GM19240 (cell line): Measurements from ENCODE around the gene TEX19.
"Not testable (repeated sequence)": the region's sequence is repeated elsewhere in the genome, so short reads cannot be mapped to it uniquely, and the experiment has no call there.

Source experiments
- DNase-seq: peaks from one replicate; pipeline ENCODE4 v3.0.0; 2011; ENCODE audit warnings: low spot score; ENCODE audit not compliant: insufficient read length

TEX19 gene

DNA sequence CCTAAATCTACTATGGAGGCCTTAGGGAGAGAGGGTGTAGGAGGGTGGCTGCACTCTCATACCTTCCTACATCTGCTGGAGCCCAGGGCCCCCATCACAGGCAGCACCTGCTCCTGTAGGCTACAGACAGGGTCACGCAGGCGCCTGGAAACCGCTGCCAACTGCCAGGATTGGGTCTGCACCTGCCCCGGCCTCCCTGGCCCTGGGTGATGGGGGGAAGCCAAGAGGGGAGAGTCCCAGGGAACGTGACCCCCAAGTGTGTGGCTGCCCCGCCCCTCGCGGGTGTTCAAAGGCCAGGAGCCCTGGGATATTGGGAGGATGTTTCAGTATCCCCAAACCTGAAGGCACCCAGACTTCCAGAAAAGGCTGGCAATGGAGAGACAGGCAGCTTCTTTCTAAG is 5.6 kb upstream of the TEX19 start:
- no peak for DNase-seq

DNA sequence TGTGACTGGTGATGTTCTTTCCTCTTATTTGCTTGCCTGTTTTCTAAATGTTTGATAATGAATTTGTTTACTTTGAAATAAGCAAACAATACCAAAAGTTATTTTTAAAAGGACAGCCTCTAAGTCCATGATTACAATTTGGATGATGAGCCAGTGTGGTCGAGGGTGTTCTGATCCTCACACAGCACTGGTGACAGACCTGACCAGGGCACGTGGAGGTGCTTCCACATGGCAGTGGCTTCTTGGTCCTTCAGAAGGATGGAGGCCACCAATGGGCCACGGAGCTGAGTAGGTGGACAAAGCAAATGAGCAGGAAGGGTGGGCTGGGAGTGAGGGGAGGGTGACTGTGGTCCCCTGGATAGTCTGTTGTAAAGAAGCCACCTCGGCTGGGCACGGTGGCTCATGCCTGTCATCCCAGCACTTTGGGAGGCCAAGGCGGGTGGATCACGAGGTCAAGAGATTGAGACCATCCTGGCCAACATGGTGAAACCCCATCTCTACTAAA is 4.2 kb upstream of the TEX19 start:
- no peak for DNase-seq

DNA sequence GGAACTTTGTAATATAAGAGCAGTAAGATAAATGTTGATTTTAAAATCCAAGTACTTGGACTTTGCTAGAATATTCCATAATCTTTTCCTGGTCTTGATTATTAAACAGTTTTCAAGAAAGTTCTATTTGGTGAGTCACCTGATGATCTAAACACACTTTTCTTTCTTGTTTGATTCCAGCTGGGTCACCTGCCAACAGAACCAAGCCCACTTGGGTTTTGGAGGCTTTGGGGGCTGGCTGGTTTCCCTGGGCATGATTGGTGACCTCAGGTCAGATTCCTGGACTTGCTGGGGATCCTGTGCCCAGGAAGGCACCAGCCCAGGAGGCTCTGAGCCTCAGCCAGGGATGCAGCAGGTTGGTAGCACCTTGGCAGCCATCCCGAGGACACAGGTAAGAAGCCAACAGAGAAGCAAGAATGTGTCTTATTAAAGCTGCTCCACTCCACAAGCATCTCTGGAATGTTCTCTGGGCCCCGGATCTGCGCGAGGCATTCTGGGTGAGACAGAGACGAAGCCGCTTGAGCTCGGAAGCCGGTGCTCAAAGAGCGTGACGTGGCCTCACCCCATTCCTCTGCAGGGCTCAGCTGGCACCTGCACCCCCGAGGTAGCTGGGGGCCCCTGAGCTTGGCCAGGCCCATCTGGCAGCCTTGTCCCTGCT is 3.1 kb upstream of the TEX19 start:
- no peak for DNase-seq

- DNase-seq = no peak
These were observed 2.1 kb upstream of the TEX19 start for GRCh38 chr17:82356845-82357355.

- no peak for DNase-seq
These were observed 1.7 kb upstream of the TEX19 start for GRCh38 chr17:82357394-82357793.

DNA sequence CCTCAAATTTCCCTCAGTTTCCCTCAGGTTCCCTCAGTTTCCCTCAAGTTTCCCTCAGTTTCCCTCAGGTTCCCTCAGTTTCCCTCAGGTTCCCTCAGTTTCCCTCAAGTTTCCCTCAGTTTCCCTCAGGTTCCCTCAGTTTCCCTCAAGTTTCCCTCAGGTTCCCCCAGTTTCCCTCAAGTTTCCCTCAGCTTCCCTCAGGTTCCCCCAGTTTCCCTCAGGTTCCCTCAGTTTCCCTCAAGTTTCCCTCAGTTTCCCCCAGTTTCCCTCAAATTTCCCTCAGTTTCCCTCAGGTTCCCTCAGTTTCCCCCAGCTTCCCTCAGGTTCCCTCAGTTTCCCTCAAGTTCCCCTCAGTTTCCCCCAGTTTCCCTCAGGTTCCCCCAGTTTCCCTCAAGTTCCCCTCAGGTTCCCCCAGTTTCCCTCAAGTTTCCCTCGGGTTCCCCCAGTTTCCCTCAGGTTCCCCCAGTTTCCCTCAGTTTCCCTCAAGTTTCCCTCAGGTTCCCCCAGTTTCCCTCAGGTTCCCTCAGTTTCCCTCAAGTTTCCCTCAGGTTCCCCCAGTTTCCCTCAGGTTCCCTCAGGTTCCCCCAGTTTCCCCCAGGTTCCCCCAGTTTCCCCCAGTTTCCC is 516 bp downstream of the TEX19 start:
- DNase-seq = not testable (repeated sequence)

DNA sequence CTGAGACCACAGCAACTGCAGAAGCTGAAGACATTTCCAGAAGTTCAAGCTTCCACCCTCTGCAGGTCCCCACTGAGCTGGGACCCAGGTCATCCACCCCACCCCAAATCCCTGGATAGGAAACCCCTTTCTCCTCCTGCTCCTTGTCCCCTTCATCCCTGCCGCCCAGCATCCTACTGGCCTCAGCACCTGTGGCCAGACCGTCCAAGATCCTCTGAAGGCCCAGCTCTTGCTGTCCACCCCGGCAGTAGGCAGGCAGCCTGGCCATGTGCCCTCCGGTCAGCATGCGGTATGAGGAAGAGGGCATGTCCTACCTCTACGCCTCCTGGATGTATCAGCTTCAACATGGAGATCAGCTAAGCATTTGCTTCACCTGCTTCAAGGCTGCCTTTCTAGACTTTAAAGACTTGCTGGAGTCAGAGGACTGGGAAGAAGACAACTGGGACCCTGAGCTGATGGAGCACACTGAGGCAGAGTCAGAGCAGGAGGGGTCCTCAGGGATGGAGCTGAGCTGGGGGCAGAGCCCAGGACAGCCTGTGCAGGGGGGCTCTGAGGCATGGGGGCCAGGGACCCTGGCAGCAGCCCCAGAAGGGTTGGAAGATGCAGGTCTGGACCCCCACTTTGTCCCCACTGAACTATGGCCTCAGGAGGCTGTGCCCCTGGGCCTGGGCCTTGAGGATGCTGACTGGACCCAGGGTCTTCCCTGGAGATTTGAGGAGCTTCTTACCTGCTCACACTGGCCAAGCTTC is 3.0 kb downstream of the TEX19 start:
- DNase-seq = no peak

DNA sequence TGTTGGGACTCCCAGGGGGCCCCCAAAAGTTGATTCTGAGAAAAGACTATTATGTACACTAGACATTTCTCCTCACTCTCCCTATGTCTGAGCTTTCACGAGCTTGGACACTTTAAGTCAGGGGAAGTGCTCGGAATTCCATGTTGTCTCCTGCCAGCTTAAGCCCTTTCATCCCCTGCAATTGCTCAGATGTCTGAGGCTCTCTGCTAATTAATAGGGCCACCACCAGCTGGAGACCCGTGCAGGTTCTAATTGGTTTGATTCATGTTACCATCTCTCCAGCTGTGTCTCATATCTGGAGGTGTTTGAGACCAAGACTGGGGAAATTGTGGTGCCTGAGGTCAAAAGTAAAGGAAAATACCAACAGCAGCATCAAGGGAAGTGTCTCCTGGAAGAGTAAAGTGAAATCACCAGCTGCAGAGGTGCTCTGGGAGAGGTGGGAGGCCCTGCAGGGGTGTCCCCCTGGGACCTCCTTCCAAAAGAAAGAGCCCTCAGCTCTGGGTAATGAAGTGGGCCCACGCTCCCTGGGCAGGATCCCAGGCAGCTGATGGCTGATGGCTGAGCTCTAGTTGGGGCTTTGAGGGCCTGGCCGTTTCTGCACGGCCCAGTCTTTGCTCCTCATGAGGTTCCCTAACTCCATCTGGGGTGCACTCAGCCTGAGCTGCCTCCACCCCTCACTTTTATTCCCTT is 6.7 kb downstream of the TEX19 start:
- DNase-seq = no peak

DNA sequence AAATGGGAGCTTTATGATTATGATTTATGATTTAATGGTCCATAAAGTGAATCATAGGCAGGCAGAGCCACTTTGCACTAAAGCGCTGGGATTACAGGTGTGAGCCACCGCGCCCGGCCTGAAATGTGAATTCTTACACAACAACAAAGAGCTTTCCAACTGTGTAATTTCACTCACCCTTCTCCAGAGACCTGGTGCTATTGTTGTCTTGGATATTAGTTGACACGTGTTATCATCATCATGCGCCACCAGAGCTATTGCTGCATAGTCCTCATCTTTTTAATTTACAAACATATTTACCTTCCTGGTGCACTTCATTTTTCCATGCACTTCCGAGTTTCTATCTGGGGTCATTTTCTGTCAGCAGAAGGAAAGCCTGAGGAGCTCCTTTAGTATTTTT is 7.7 kb downstream of the TEX19 start:
- DNase-seq = no peak

DNA sequence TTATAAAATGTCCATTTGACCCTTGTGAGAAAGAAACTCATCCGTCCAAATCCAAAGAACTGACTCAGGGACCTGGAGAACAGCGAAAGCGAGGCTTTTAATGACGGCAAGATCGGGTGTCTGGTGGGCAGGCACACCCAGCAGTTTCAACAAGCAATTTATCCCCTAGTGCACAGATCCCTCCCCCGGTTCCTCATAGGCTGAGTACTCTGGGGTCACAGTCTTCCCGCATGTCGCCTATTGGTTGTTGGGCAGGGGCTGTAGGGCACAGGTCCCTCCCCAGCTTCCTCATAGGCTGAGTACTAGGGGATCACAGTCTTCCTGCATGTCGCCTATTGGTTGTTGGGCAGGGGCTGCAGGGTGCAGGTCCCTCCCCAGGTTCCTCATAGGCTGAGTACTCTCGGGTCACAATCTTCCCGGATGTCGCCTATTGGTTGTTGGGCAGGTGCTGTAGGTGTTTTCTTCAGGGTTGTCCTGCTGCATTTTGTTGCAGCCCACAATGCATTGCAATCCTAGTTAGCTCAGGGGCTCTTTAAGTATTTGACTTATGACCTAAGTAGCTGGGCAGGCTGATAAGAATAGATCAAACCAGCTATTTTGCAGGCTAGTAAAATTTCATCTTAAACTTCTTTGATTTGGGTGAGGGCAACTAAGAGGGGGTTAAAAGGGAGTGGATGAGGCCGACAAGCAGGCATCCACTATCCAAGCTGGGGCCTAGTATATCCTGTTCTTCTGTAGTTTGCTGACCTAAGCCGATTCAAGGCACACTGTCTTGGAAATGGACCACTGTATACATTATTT is 8.9 kb downstream of the TEX19 start:
- no peak for DNase-seq

- DNase-seq = no peak
These were observed 10.2 kb downstream of the TEX19 start for GRCh38 chr17:82369211-82369610.

DNA sequence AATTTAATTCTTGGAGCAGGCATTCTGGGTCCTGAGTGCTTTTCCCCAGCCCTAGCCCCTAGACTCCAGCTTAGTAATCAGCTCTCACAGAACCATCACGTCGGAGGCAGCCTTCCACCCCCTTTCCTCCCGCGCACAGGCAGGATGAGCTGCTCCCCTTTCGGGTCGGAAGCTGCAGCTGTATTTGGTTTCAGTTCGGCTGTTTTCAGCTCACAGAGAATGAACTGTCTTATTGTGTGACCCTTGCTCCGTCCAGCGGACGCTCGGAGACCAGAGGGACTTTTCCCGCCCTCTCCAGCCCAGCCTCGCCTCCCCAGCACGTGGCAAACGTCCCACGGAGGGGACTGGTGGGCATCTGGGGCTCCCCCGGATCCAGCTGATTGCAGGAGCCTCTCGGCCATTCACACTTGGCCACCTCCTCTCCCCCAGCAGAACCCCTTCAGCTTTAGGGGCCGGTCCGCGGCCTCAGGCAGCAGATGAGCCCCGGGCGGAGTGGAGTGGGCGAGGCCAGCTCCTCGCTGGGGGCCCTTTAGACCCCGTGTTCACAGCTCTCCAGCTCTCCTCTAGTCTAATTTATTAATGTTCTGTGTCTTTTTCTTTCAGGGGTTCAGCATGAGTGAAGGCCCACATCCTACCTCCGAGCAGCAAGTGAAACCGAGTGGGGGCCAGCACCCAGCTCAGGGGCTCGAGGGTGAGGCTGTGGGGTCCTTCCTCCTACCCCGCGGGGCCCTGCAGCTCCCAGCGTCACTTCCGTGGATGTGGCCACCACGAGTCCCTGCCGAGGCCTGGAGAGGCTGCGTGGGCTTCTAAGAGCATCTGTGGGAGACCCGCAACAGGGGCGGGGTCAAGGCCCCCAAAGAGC is 11.7 kb downstream of the TEX19 start:
- peak; percentile 63 for DNase-seq

DNA sequence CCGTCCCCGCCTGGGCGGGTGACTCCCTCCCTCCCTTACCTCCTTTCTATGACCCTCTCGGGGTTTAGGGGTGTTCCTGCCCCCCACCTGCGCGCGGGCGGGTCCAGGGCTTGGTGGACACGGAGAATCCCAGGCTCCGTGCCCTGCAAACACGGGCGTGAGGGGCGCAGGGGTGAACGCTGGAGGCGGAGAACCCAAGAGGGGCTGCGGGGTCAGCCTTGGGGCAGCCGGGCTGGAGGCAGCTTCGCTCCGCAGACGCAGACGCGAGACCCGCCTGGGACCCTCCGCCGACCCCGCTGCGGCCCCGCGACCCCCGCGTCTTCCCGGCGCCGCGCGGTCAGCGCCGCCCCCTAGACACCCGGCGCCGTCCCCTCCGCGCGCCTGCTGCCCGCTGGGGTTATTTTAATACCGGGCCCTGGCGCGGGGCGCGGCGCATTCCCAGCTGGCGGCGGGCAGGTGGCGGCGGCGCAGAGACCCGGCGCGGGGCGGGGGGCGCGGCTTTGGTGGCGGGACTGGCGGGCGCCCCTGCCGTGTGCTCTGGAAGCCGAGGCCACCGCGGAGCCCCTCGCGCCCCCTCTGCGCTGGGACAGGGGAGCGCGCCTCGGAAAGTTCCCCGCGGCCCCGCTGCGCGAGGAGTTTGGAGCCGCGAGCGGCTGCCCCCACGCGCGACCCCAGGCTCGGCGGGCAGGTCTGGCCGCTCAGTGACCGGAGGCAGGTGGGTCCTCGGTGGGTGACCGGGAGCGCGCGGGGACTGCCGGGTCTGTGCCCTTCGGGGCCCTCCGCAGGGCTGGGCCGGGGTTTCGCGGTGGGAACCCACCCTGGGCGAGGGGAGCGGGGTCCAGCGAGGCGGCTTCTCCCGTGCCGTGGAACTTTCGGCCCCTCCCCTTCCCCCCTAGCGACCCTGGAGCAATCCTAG is 12.5 kb downstream of the TEX19 start, which contains the start of gene UTS2R:
TSS of gene UTS2R (plus strand) at position 433 of the 916 bp plus-strand sequence. CDS start 2,560 bp downstream, outside the sequence.
- no peak for DNase-seq

- no peak for DNase-seq
These were observed 13.4 kb downstream of the TEX19 start for GRCh38 chr17:82372249-82373071.

- DNase-seq = not testable (repeated sequence)
These were observed 14.0 kb downstream of the TEX19 start for GRCh38 chr17:82373072-82373452.

DNA sequence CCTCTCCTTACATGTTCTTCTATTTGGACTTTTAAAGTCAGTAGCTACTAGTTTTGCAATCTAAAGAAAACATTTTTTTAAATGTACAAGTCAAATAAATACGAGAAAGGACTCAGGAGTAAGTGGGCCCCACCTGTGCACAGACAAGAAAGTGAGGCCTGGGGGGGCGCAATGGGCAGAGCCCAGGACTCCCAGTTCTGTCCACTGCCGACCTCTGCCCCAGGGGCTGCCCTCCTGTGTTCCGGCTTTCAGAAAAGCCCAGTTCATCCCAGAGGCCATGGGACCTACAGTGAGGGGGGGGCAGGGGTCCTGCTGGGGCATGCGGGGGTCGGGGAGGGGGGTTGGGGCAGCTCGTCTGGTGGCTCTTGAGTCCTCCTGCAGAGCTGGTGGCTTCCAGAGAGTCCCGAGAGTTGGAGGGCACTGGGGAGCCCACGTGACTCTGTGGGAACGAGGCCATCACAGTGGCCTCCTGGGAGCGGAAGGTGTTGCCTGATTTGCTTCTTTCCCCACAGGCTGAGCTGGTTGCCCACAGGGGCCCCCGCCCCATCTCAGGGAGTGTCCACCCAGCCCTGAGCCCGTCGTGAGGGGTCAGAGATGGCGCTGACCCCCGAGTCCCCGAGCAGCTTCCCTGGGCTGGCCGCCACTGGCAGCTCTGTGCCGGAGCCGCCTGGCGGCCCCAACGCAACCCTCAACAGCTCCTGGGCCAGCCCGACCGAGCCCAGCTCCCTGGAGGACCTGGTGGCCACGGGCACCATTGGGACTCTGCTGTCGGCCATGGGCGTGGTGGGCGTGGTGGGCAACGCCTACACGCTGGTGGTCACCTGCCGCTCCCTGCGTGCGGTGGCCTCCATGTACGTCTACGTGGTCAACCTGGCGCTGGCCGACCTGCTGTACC is 14.9 kb downstream of the TEX19 start:
- no peak for DNase-seq
